ENCODE results near the gene RASGRP4. TPM values are rescaled to one million over a fixed set of nuclear protein-coding genes. Genes with fewer than 3 reads are reported as not detected.

The RASGRP4 gene
- total RNA-seq, 1 experiment from 2014 or later: not detected

- Histone ChIP-seq H3K9me2 (ENCODE audit: insufficient read depth) (no peaks in the 10 kb centered on the region), H3K27me3 (ENCODE audit: insufficient read depth, low read length) (no peaks in the 10 kb centered on the region), H3K4me2 (ENCODE audit: low read length) (peak overlapping the region; percentile 92), H3K4me1 (ENCODE audit: control insufficient read depth in 1 of 2, insufficient read depth in 2 of 2, low read length in 2 of 2) (peaks cover 11 to 23% of the 10 kb centered on the region in 2 experiments), H4K20me1 (ENCODE audit: insufficient read depth) (no peaks in the 10 kb centered on the region), H3K36me3 (ENCODE audit: control insufficient read depth in 1 of 2, insufficient read depth in 2 of 2, low read length in 2 of 2) (peaks cover 30 to 31% of the 10 kb centered on the region in 2 experiments), H3K9me3 (ENCODE audit: control insufficient read depth in 1 of 2, insufficient read depth in 1 of 2, low read depth in 1 of 2, low read length in 2 of 2) (no peaks in the 10 kb centered on the region), H2AFZ (ENCODE audit: low read depth, low read length, poor library complexity, severe bottlenecking) (no peak overlapping the region), H3K27ac (ENCODE audit: low read depth, low read length) (peak overlapping the region; percentile 10; the same call in 1 of the 2 replicates), H3K9ac (ENCODE audit: low read length) (no peak overlapping the region), H3K4me3 (replicated peaks in 1 of 2; ENCODE audit: low read depth in 1 of 2, low read length in 2 of 2) (no peak overlapping the region), H3K79me2 (ENCODE audit: insufficient read depth, low read length) (peaks cover 51% of the 10 kb centered on the region)
- BruUV-seq (replicated peaks): no TSS peak
- DNase-seq (ENCODE audit: low read depth, low spot score) (no peak), ATAC-seq (no peak)
- intact Hi-C loops (cut with micrococcal nuclease): no loop called here
- RAD21 ChIA-PET (ENCODE audit: low non-redundant PET in 1 of 2, low total read pairs in 2 of 2, uncharacterized antibody in 2 of 2, unreplicated experiment in 2 of 2): no interaction called here
- CTCF ChIA-PET: interaction anchor here (0.8 kb wide), 1 partner anchor 142 kb away, joined by 3 read pairs; no protein-coding TSS in a partner anchor
- POLR2A ChIA-PET: interaction anchor here (5.6 kb wide), 1 partner anchor 11 kb away, joined by 44 read pairs; the partner anchor contains the start of genes GGN and SPRED3
- TF ChIP-seq ZFX (IDR thresholded peaks at IDR 0.05): no peak
- no peak for TF ChIP-seq MAX (IDR thresholded peaks at IDR 0.05)
- TF ChIP-seq REST (IDR thresholded peaks at IDR 0.05; ENCODE audit: low read depth): no peak
- no peak for TF ChIP-seq ELF1 (IDR thresholded peaks at IDR 0.05; ENCODE audit: borderline replicate concordance, low read depth)
- TF ChIP-seq FOSL1 (IDR thresholded peaks at IDR 0.05; ENCODE audit: low read depth): no peak
- TF ChIP-seq TCF7L2 (IDR thresholded peaks at IDR 0.05; ENCODE audit: borderline replicate concordance, extremely low read depth, insufficient read depth, insufficient read length): no peak
- no peak for TF ChIP-seq JUND (IDR thresholded peaks at IDR 0.05)
- TF ChIP-seq CEBPB (IDR thresholded peaks at IDR 0.05; ENCODE audit: low read depth): no peak
- no peak for TF ChIP-seq ZBTB33 (IDR thresholded peaks at IDR 0.05; ENCODE audit: extremely low read depth, insufficient replicate concordance, low read length)
- no peak for TF ChIP-seq POLR2A (IDR thresholded peaks at IDR 0.05; ENCODE audit: borderline replicate concordance, extremely low read depth, insufficient read depth, insufficient read length)
- no peak for TF ChIP-seq POLR2AphosphoS5 (IDR thresholded peaks at IDR 0.05; ENCODE audit: low read depth, low read length)
These were observed 49.4 kb downstream of the RASGRP4 start for GRCh38 chr19:38376576-38376975.

All from HCT116 (cell line).